Ecto neural progenitor cell (in vitro differentiated cells): ENCODE measurements around the gene BRPF1.
"Not testable (repeated sequence)": the region's sequence is repeated elsewhere in the genome, so short reads cannot be mapped to it uniquely, and the experiment has no call there.

Experiments
- DNase-seq: peaks from one replicate; pipeline ENCODE4 v3.0.0-alpha.2; 2018; ENCODE audit warnings: low spot score

BRPF1 gene

GRCh38 chr3:9769426-9770275 lies 38.1 kb downstream of the BRPF1 start, which contains the start of gene CAMK1:
Gene CAMK1, minus strand, starts transcription at chr3:9769947. Its CDS starts 2,198 bp downstream, at chr3:9767749.
- peak; percentile 88 for DNase-seq

GRCh38 chr3:9770276-9770812 lies 38.8 kb downstream of the BRPF1 start:
- no peak for DNase-seq

GRCh38 chr3:9771007-9771406 lies 39.5 kb downstream of the BRPF1 start:
- DNase-seq = not testable (repeated sequence)

- DNase-seq = no peak
These were observed 45.6 kb downstream of the BRPF1 start for GRCh38 chr3:9776896-9777693.

GRCh38 chr3:9777694-9778021 lies 46.1 kb downstream of the BRPF1 start:
- DNase-seq = no peak

GRCh38 chr3:9778143-9779074 lies 46.9 kb downstream of the BRPF1 start:
- DNase-seq = no peak

- no peak for DNase-seq
These were observed 47.6 kb downstream of the BRPF1 start for GRCh38 chr3:9779075-9779593.

GRCh38 chr3:9779721-9780457 lies 48.4 kb downstream of the BRPF1 start:
- DNase-seq = no peak

- no peak for DNase-seq
These were observed 48.9 kb downstream of the BRPF1 start for GRCh38 chr3:9780458-9780812.

- DNase-seq = no peak
These were observed 49.4 kb downstream of the BRPF1 start for GRCh38 chr3:9780910-9781309.

GRCh38 chr3:9781551-9781950 lies 50.0 kb downstream of the BRPF1 start:
- DNase-seq = no peak

- DNase-seq = no peak
These were observed 50.6 kb downstream of the BRPF1 start for GRCh38 chr3:9781978-9782603.

- DNase-seq = no peak
These were observed 51.2 kb downstream of the BRPF1 start for GRCh38 chr3:9782770-9783169.

GRCh38 chr3:9783954-9784353 lies 52.4 kb downstream of the BRPF1 start:
- no peak for DNase-seq

- DNase-seq = no peak
These were observed 53.4 kb downstream of the BRPF1 start for GRCh38 chr3:9784965-9785364.

GRCh38 chr3:9785602-9786001 lies 54.1 kb downstream of the BRPF1 start:
- no peak for DNase-seq

- no peak for DNase-seq
These were observed 54.7 kb downstream of the BRPF1 start for GRCh38 chr3:9786209-9786739.

GRCh38 chr3:9786825-9787669 lies 55.5 kb downstream of the BRPF1 start:
- no peak for DNase-seq

- DNase-seq = no peak
These were observed 56.2 kb downstream of the BRPF1 start for GRCh38 chr3:9787714-9788113.
